Measurements from ENCODE around the gene FNIP2. TPM values are rescaled to one million over a fixed set of nuclear protein-coding genes. Genes with fewer than 3 reads are reported as not detected.

FNIP2 gene
- total and polyA plus RNA-seq, 9 of the 15 experiments (the other 6 are each of a cell fraction or from before 2014, with no cell fraction given): 1.7 to 15.5 (median 8.3) TPM

- TF ChIP-seq HSF4 (CRISPR knock-in tag; IDR thresholded peaks at IDR 0.05; ENCODE audit: borderline replicate concordance): no peak
- TF ChIP-seq ZNF24 (IDR thresholded peaks at IDR 0.05): no peak
- TF ChIP-seq TGIF2 (CRISPR knock-in tag; IDR thresholded peaks at IDR 0.05): no peak
Measured at GRCh38 chr4:158760866-158761265, 8.0 kb upstream of the FNIP2 start (continued).

- no peaks in the 10 kb centered on the region for H3K79me2 ChIP-seq (ENCODE audit: control insufficient read depth, insufficient read depth, low read length)
- POLR2A ChIA-PET: interaction anchor here (1.2 kb wide), 1 partner anchor 8 kb away, joined by 4 read pairs; no protein-coding TSS in a partner anchor
- ATAC-seq: no peak
- no peak overlapping the region for H3K4me2 ChIP-seq (ENCODE audit: insufficient read depth, low read length)
- no peak for DNase-seq (ENCODE audit: extremely low read depth in 1 of 4, low spot score in 3 of 4)
- CTCF ChIA-PET (ENCODE audit: low intra/inter-chr PET ratio): no interaction called here
- FAIRE-seq: no peak
- TF ChIP-seq FOXJ2 (tag; IDR thresholded peaks at IDR 0.05) (no peak), SP2 (IDR thresholded peaks at IDR 0.05; ENCODE audit: extremely low read depth, low read depth, low read length, poor library complexity, severe bottlenecking) (no peak)
- peaks cover 0 to 4% of the 10 kb centered on the region in 2 experiments; a peak in 2 of 5 replicates for H3K4me1 ChIP-seq (replicated peaks in 1 of 2; ENCODE audit: control insufficient read depth in 2 of 2, insufficient read depth in 2 of 2, low read length in 2 of 2)
- H3K4me3 ChIP-seq: no peak overlapping the region
- in situ Hi-C loops (cut with MboI): no loop called here
- H3K36me3 ChIP-seq (ENCODE audit: control insufficient read depth, insufficient read depth, low read length): no peaks in the 10 kb centered on the region
- WGBS (ENCODE audit: insufficient coverage, low coverage, missing lambda C conversion rate): 9% methylated on average over 4 of the region's 4 CpGs
- H3K27me3 ChIP-seq (ENCODE audit: control insufficient read depth in 2 of 2, insufficient read depth in 2 of 2, low read length in 2 of 2): no peaks in the 10 kb centered on the region
- BruUV-seq (replicated peaks): no TSS peak
- H4K20me1 ChIP-seq (replicated peaks; ENCODE audit: control insufficient read depth, insufficient read depth, low read length): no peaks in the 10 kb centered on the region
- H2AFZ ChIP-seq (ENCODE audit: low read depth, low read length): no peak overlapping the region
- intact Hi-C loops (cut with micrococcal nuclease): no loop called here
- no peak overlapping the region for H3K27ac ChIP-seq (ENCODE audit: extremely low read depth, low read depth, low read length)
- no peak overlapping the region for H3K9ac ChIP-seq (ENCODE audit: insufficient read depth in 1 of 2, low read depth in 2 of 2, low read length in 2 of 2)
- no peaks in the 10 kb centered on the region for H3K9me3 ChIP-seq (replicated peaks; ENCODE audit: control insufficient read depth, insufficient read depth, low read depth, low read length)
- H3K9me1 ChIP-seq (ENCODE audit: control insufficient read depth, insufficient read depth, low read length): no peaks in the 10 kb centered on the region
Measured at GRCh38 chr4:158762553-158762952, 6.3 kb upstream of the FNIP2 start.

All from K562 (cell line).